AG04449 (cell line): ENCODE measurements around the gene ATXN7L1.
"Not testable (repeated sequence)": the region's sequence is repeated elsewhere in the genome, so short reads cannot be mapped to it uniquely, and the experiment has no call there.

Experiments used
- CTCF ChIA-PET: fragments of 350-600 bp; formaldehyde crosslinking; extraction: SDS; loops from one replicate; lab custom pipeline; 2021; ENCODE audit warnings: antibody characterized with exemption; lab: Yijun Ruan, JAX
- POLR2A ChIA-PET: fragments of 400-600, 350-600 bp; formaldehyde crosslinking; extraction: SDS; loops from one replicate; lab custom pipeline; 2020; ENCODE audit warnings: antibody characterized with exemption, inconsistent platforms; lab: Yijun Ruan, JAX
- DNase-seq: peaks from one replicate; pipeline ENCODE4 v3.0.0-alpha.2; 2010; ENCODE audit warnings: low read depth, low spot score
- H3K4me3 ChIP-seq: 2 replicates; pipeline ENCODE4 v1.5.1; 2011; ENCODE audit warnings: low read depth, mild to moderate bottlenecking, control low read depth, low read length
- CTCF ChIP-seq: IDR thresholded peaks from one replicate; pipeline ENCODE4 v1.5.1; 2011; ENCODE audit warnings: mild to moderate bottlenecking, moderate library complexity, low read length, control low read depth, inconsistent platforms; ENCODE audit not compliant: insufficient read depth; ENCODE audit errors: missing control alignments

The ATXN7L1 gene

GRCh38 chr7:105846404-105846803, 30.0 kb downstream of the ATXN7L1 start:
- no peak for DNase-seq
- ChIA-PET CTCF (no interaction called here), POLR2A (no interaction called here)
- no peak overlapping the region for H3K4me3 ChIP-seq
- no peak for TF ChIP-seq CTCF

- POLR2A ChIA-PET, H3K4me3 ChIP-seq, DNase-seq, CTCF ChIA-PET: not testable (repeated sequence)
Observed at GRCh38 chr7:105844681-105845080, 31.7 kb downstream of the ATXN7L1 start.

- no peak for TF ChIP-seq CTCF
- no peak for DNase-seq
- POLR2A ChIA-PET = no interaction called here
- CTCF ChIA-PET = interaction anchor here (1.3 kb wide), 1 partner anchor 11 kb away, joined by 5 read pairs; no protein-coding TSS in a partner anchor
- H3K4me3 ChIP-seq = no peak overlapping the region
Observed at GRCh38 chr7:105841866-105842265, 34.5 kb downstream of the ATXN7L1 start.

GRCh38 chr7:105840981-105841749, 35.2 kb downstream of the ATXN7L1 start:
- POLR2A ChIA-PET = no interaction called here
- DNase-seq = no peak
- no peak for TF ChIP-seq CTCF
- H3K4me3 ChIP-seq = no peak overlapping the region
- CTCF ChIA-PET = no interaction called here

GRCh38 chr7:105839266-105839665, 37.1 kb downstream of the ATXN7L1 start:
- ChIA-PET POLR2A (no interaction called here), CTCF (interaction anchor here (1.1 kb wide), 1 partner anchor 12 kb away, joined by 3 read pairs; no protein-coding TSS in a partner anchor)
- no peak for DNase-seq
- no peak for TF ChIP-seq CTCF
- H3K4me3 ChIP-seq = no peak overlapping the region

GRCh38 chr7:105838627-105839231, 37.7 kb downstream of the ATXN7L1 start:
- CTCF ChIA-PET = interaction anchor here (1.1 kb wide), 1 partner anchor 12 kb away, joined by 3 read pairs; no protein-coding TSS in a partner anchor
- no peak for DNase-seq
- TF ChIP-seq CTCF = no peak
- H3K4me3 ChIP-seq = no peak overlapping the region
- POLR2A ChIA-PET = no interaction called here
